ENCODE data around the gene GLRX3. TPM values are rescaled to one million over a fixed set of nuclear protein-coding genes. Genes with fewer than 3 reads are reported as not detected.

GLRX3 gene
- total and polyA plus RNA-seq, 2 donors (not counting 3 experiments of a cell fraction or from before 2014, with no cell fraction given) = 71.6 to 132 TPM

- H3K4me2 ChIP-seq (ENCODE audit: insufficient read depth, low read length) = peak overlapping the region; percentile 42
- peak overlapping the region; percentile 26 for H3K9ac ChIP-seq (replicated peaks; ENCODE audit: extremely low read depth, insufficient read depth, low read length)
- ChIA-PET POLR2A (no interaction called here), CTCF (interaction anchor here (1.1 to 3.3 kb wide), 2 partner anchors 11 to 28 kb away, joined by 3 to 46 read pairs; partner anchors contain the start of gene C10orf143)
- H3K79me2 ChIP-seq (ENCODE audit: control insufficient read depth, insufficient read depth, low read length) = peaks cover 72% of the 10 kb centered on the region
- peaks cover 2 to 5% of the 10 kb centered on the region in 2 experiments for H3K36me3 ChIP-seq (ENCODE audit: control insufficient read depth in 2 of 2, extremely low read depth in 1 of 2, insufficient read depth in 2 of 2, low read length in 2 of 2)
- no TSS peak for BruUV-seq (replicated peaks)
- dilution Hi-C loops (cut with MboI; ENCODE audit: extremely low pct_ligation_motif_present, low sequenced_read_pairs) (no loop called here), intact Hi-C loops (cut with micrococcal nuclease) (no loop called here)
- peak overlapping the region; percentile 47 for H3K27ac ChIP-seq (ENCODE audit: insufficient read depth, low read depth, low read length)
- peak overlapping the region in 1 of 3 experiments; percentile 20 for H3K4me3 ChIP-seq (replicated peaks in 1 of 3; ENCODE audit: insufficient read depth in 1 of 3, low read depth in 1 of 3, low read length in 3 of 3)
- peak; percentile 53 for DNase-seq (ENCODE audit: low read depth, low spot score)
- no peak overlapping the region for H2AFZ ChIP-seq (ENCODE audit: low read depth, low read length)
- peak; percentile 62 for TF ChIP-seq FOS (IDR thresholded peaks at IDR 0.05; ENCODE audit: borderline replicate concordance, insufficient read depth, low read length)
- TF ChIP-seq GATA2 (IDR thresholded peaks at IDR 0.05; ENCODE audit: insufficient read depth, insufficient read length, low read depth, low read length) = no peak
- no peaks in the 10 kb centered on the region for H3K9me1 ChIP-seq (replicated peaks; ENCODE audit: control insufficient read depth, extremely low read depth, insufficient read depth, low read length)
- peak; percentile 81 for FAIRE-seq
- no peaks in the 10 kb centered on the region for H3K9me3 ChIP-seq (replicated peaks; ENCODE audit: control insufficient read depth, insufficient read depth, low read length)
- no peaks in the 10 kb centered on the region for H3K27me3 ChIP-seq (ENCODE audit: control insufficient read depth in 2 of 2, insufficient read depth in 2 of 2, low read length in 2 of 2)
- peaks cover 4% of the 10 kb centered on the region for H4K20me1 ChIP-seq (replicated peaks; ENCODE audit: control insufficient read depth, extremely low read depth, insufficient read depth, low read length)
- H3K4me1 ChIP-seq (ENCODE audit: control insufficient read depth, extremely low read depth, insufficient read depth, low read length) = peaks cover 19% of the 10 kb centered on the region
Observed at GRCh38 chr10:130138479-130138866, 2.3 kb downstream of the GLRX3 start.

GRCh38 chr10:130140425-130140824 is 4.2 kb downstream of the GLRX3 start:
- Histone ChIP-seq H3K36me3 (ENCODE audit: control insufficient read depth in 2 of 2, extremely low read depth in 1 of 2, insufficient read depth in 2 of 2, low read length in 2 of 2) (peaks cover 2 to 5% of the 10 kb centered on the region in 2 experiments), H3K4me2 (ENCODE audit: insufficient read depth, low read length) (no peak overlapping the region), H3K27me3 (ENCODE audit: control insufficient read depth in 2 of 2, insufficient read depth in 2 of 2, low read length in 2 of 2) (no peaks in the 10 kb centered on the region), H3K27ac (ENCODE audit: insufficient read depth, low read depth, low read length) (no peak overlapping the region), H3K79me2 (ENCODE audit: control insufficient read depth, insufficient read depth, low read length) (peaks cover 89% of the 10 kb centered on the region), H3K9me1 (replicated peaks; ENCODE audit: control insufficient read depth, extremely low read depth, insufficient read depth, low read length) (no peaks in the 10 kb centered on the region), H3K9me3 (replicated peaks; ENCODE audit: control insufficient read depth, insufficient read depth, low read length) (no peaks in the 10 kb centered on the region), H3K4me3 (replicated peaks in 1 of 3; ENCODE audit: insufficient read depth in 1 of 3, low read depth in 1 of 3, low read length in 3 of 3) (no peak overlapping the region), H3K4me1 (ENCODE audit: control insufficient read depth, extremely low read depth, insufficient read depth, low read length) (peaks cover 19% of the 10 kb centered on the region), H2AFZ (ENCODE audit: low read depth, low read length) (no peak overlapping the region), H4K20me1 (replicated peaks; ENCODE audit: control insufficient read depth, extremely low read depth, insufficient read depth, low read length) (peaks cover 4% of the 10 kb centered on the region), H3K9ac (replicated peaks; ENCODE audit: extremely low read depth, insufficient read depth, low read length) (no peak overlapping the region)
- TF ChIP-seq JUN (IDR thresholded peaks at IDR 0.05; ENCODE audit: borderline replicate concordance, insufficient read depth, insufficient read length, low read depth) (no peak), MYC (IDR thresholded peaks at IDR 0.05; ENCODE audit: low read depth, low read length) (no peak), EZH2 (IDR thresholded peaks at IDR 0.05; ENCODE audit: borderline replicate concordance, low read depth, low read length, severe bottlenecking) (no peak)
- TF ChIP-seq, protein P1, sequence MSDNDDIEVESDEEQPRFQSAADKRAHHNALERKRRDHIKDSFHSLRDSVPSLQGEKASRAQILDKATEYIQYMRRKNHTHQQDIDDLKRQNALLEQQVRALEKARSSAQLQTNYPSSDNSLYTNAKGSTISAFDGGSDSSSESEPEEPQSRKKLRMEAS (IDR thresholded peaks at IDR 0.05; ENCODE audit: insufficient read depth, insufficient read length) = no peak
- BruUV-seq (replicated peaks) = no TSS peak
- intact Hi-C loops (cut with micrococcal nuclease) (no loop called here), dilution Hi-C loops (cut with MboI; ENCODE audit: extremely low pct_ligation_motif_present, low sequenced_read_pairs) (no loop called here)
- FAIRE-seq (no peak), DNase-seq (ENCODE audit: low read depth, low spot score) (no peak)
- POLR2A ChIA-PET = no interaction called here
- CTCF ChIA-PET = interaction anchor here (1.0 to 1.3 kb wide), 2 partner anchors 17 to 30 kb away, joined by 3 to 7 read pairs; partner anchors contain the start of gene C10orf143

Measured in endothelial cell of umbilical vein (primary cell).